Ramos (cell line): ENCODE measurements around the gene TMEM107.

Experiments
- in situ Hi-C: fragments of 300-500 bp; cut with MboI; formaldehyde crosslinking; loops from one replicate; pipeline ENCODE4 v1.14.3; 2022; ENCODE audit warnings: low sequenced_read_pairs; ENCODE audit not compliant: unreplicated experiment

The TMEM107 gene

GRCh38 chr17:8151641-8152111 lies 24.5 kb downstream of the TMEM107 start:
- in situ Hi-C loops = no loop called here

DNA sequence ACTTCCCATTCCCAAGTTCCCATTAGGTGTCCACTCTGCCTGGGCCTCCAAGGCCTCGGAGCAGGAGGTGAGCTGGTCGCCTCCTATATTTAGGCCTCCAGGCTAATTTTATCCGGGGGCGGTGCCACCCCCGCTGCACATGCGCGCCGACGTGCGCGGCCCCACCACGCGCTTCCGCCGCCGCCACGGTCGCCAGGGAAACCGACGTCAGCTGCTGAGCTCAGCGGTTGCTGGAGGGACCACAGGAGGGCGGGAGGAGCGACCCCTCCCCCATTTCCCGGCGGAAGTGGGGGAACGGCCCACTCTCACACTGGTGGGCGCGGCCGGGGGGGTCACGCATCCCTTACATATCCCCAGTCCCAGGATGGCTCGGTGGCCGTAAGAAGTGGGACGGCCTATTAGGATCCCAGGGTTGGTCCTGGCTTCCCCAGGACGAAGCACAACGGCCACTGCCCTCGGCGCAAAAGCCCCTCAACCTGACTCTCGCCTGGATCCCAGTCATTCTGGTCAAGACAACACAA lies 25.0 kb downstream of the TMEM107 start:
- in situ Hi-C loops = no loop called here

- in situ Hi-C loops = no loop called here
Observed at GRCh38 chr17:8150194-8151119, 25.7 kb downstream of the TMEM107 start.

- in situ Hi-C loops = no loop called here
Observed at GRCh38 chr17:8149419-8150193, 26.6 kb downstream of the TMEM107 start.

GRCh38 chr17:8148560-8148959 lies 27.6 kb downstream of the TMEM107 start:
- in situ Hi-C loops = no loop called here

- in situ Hi-C loops = no loop called here
Observed at GRCh38 chr17:8147805-8148404, 28.3 kb downstream of the TMEM107 start.

DNA sequence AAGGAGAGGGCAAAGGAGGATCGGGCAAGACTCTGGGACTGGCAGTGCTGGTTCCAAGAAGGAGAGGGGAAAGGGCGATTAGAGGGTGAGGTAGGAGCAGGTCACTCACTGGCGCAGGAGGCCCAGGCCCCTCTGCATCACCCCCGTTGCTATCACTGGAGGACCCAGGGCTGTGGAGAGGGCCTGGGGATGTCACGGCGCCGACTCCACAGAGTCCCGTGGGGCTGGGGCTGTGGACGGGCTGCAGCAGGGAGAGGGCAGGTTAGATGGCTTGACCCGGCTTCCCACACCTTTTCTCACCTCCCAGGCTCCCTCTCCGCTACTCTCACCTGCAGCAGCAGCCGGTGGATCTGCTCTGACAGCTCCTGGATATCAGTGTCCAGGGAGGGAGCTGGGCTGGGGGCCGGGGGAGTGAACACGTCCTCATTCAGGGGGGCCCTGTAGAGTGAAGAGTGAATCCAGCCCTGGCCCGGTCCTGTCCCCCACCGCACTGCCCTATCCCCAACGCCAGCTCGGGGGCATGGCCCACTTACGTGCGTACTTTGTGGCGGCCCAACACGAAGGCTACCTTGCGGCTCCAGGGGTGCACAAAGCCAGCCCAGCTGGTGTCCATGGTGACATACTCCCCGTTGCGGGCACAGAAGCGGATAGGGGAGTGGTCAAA lies 28.9 kb downstream of the TMEM107 start:
- in situ Hi-C loops = no loop called here

GRCh38 chr17:8146381-8147140 lies 29.6 kb downstream of the TMEM107 start:
- in situ Hi-C loops = no loop called here

DNA sequence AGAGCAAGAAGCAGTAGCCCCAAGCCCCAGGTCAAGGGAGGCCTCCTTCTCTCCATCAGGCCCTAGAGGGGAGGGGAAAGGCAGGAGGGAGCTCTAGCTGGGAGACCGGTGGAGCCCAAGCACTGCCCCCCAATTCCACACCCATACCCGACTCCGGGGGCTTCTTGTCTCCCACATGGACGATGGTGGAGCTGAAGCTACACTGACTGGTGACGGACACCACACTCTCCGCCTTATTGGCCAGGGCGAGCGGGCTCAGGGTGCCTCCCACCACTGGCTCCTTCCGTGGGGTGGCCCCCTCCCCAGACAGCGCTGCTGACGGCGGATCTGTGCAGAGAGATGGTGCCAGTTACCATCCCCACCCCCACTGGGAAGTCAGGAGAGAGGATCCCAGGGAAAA lies 30.4 kb downstream of the TMEM107 start:
- in situ Hi-C loops = no loop called here

GRCh38 chr17:8144401-8145231 lies 31.6 kb downstream of the TMEM107 start:
- in situ Hi-C loops = no loop called here

DNA sequence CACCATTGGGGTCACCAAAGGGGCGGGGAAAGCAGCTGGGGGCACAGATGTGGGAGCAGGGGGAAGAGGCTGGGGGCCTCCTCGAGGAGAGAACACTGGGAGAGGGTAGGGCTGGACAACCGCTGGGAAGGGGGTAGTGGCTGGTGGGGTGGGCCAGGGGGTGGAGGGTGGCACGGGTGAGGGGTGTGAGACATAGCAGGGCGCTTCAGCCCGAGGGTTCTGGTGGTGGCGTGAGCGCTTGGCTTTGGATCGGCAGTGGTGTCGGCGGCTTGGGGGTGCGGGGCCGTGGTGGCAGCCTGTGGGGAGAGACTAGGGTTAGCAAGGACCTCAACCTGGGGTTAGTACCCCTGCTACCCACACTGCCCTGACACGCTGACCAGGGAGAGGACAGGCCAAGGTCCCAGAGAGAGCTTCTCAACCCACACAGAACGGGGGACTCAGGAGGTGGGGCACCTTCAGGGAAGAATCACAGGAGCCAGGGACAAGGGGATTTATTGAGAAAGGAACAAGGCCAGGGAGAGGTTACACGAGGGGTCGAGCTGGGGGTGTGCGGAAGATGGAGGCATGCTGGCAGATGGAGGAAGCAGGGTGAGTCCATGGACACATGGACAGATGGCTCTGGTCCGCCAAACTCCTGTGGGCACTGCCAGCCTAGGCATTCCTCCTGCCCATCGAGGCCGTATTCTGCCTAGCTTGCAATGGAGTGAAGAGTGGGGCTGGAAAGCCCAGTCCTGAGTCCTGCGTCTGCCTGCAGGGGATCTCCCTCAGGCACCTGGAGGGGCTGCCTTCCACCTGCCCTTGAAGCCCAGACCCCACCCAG lies 32.4 kb downstream of the TMEM107 start:
- in situ Hi-C loops = no loop called here

DNA sequence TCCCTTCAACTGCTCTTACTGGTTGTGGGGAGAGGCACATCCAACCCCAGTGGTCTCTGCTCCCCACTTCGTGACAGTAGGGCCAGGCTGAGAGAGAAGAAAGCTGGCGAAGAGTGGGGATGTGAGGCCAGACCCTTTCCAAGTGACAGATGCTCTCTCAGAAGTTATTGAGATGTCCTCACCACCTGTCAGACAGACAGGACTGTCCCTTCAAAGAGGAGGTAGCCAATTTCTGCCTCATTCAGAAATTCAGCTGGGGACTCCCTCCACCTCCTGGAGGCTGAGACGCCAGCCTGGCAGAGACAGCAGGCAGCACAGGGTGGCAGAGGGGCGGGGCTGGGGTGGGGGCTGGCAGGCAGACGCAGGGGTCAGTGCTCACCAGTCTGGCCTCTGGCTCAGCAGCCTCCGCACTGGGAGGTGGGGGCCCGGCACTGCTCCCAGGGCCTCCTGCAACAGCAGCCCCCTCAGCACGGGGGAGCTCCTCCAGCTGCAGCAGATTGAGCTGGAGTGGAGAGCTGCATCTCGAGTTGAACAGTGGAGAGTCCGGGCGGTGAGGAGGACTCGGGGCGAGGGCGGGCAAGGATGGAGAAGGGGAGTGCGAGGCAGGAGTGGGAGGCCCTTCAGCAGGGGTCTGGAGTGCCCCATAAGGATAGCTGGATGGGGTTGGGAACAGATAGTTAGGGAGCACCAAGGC lies 33.1 kb downstream of the TMEM107 start:
- in situ Hi-C loops = no loop called here

GRCh38 chr17:8142158-8142886 lies 33.9 kb downstream of the TMEM107 start:
- in situ Hi-C loops = no loop called here

DNA sequence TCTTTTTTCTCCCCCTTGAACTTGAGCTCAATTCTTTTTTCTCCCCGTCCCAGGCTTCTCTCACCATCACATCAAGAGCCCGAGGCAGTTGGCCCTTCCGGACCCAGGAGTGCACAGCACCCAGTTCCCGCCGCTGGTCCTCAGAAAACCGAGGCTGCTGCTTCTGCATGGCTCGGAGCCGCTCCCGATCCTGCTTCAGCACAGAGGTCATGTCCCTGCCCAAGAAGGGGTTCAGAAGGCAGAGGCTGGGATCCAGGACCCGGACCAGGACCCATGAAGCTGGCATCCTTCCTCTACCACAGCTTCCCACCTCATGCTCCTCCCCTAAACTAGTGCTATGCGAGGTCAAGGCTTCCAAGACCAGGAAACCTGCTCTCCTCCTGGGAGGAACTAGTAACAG lies 34.4 kb downstream of the TMEM107 start:
- in situ Hi-C loops = no loop called here

GRCh38 chr17:8141045-8141444 lies 35.1 kb downstream of the TMEM107 start:
- in situ Hi-C loops = no loop called here
